ENCODE results near the gene OCIAD2.

GRCh38 chr4:48858130-48858529 lies 48.4 kb downstream of the OCIAD2 start:
- TF ChIP-seq BHLHE40 (IDR thresholded peaks at IDR 0.05; ENCODE audit: borderline replicate concordance) = no peak
- TF ChIP-seq TARDBP (IDR thresholded peaks at IDR 0.05) = no peak
- no peak for TF ChIP-seq L3MBTL2 (conservative IDR thresholded peaks at IDR 0.05)
